ENCODE measurements around the gene PCDH9.

The PCDH9 gene

GRCh38 chr13:67238861-67239260 lies 8.7 kb upstream of the PCDH9 start:
- Histone ChIP-seq H3K9ac (no peak overlapping the region), H3K27ac (no peak overlapping the region), H3K36me3 (no peaks in the 10 kb centered on the region), H4K20me1 (no peaks in the 10 kb centered on the region), H3K4me1 (peaks cover 8% of the 10 kb centered on the region; the same call in 1 of the 2 replicates), H3K4me2 (no peak overlapping the region), H3K4me3 (no peak overlapping the region), H3K9me3 (no peaks in the 10 kb centered on the region), H3K27me3 (no peaks in the 10 kb centered on the region)
- no peak for TF ChIP-seq Cebpa-rat (IDR thresholded peaks at IDR 0.05)

DNA sequence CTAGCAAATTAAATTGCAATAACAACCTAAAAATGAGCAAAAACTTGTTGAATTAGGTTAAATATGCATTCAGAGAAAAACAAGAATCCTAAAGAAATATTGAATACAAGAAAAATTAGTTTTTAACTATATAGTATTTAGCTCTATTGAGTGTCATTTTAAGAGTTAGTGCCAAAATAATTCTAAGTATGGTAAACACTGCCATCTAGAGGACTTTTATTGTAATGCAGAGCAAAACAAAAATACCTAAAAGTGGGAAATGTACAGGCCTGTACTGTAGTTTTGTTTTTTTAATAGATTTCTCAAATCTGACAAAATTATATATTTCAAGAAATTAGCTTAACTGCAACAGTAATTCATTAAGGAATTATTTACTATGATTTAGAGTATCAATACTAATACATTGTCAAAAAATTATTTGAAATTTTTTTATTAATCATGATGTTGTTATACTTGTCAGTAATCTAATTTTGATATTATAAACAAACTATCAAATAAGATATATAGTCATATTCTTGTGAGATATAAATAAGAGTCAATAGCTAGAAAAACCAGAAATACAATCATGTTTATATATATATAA lies 8.2 kb upstream of the PCDH9 start:
- H3K9ac ChIP-seq, result no peak overlapping the region
- no peak overlapping the region for H3K4me3 ChIP-seq
- H4K20me1 ChIP-seq, result no peaks in the 10 kb centered on the region
- no peak overlapping the region for H3K4me2 ChIP-seq
- no peaks in the 10 kb centered on the region for H3K36me3 ChIP-seq
- no peaks in the 10 kb centered on the region for H3K9me3 ChIP-seq
- H3K27ac ChIP-seq, result no peak overlapping the region
- peaks cover 8% of the 10 kb centered on the region; the same call in 1 of the 2 replicates for H3K4me1 ChIP-seq
- H3K27me3 ChIP-seq, result no peaks in the 10 kb centered on the region
- TF ChIP-seq Cebpa-rat (IDR thresholded peaks at IDR 0.05), result no peak

DNA sequence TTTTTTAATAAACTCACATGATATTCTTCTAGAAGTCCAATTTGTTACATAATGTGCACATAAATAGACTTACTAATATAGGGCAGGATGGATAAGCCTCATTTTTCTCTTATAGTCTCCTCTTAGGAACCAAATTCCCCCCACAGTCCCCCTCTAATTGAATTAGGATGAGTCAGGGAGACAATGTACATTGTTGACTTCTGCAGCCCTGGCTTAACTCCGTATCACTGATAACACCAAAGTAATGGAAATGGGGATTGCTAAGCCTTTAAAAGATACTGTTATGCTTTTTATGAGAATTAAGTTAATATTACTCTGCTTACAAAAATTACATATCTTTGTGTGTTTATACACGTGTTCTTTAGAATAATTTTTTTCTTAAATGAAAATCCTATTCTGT lies 5.1 kb upstream of the PCDH9 start:
- Histone ChIP-seq H3K36me3 (no peaks in the 10 kb centered on the region), H3K27me3 (no peaks in the 10 kb centered on the region), H3K9ac (no peak overlapping the region), H3K4me1 (peaks cover 5% of the 10 kb centered on the region; the same call in 1 of the 2 replicates), H4K20me1 (no peaks in the 10 kb centered on the region), H3K4me3 (no peak overlapping the region), H3K4me2 (no peak overlapping the region), H3K9me3 (no peaks in the 10 kb centered on the region), H3K27ac (no peak overlapping the region)
- TF ChIP-seq Cebpa-rat (IDR thresholded peaks at IDR 0.05), result no peak

DNA sequence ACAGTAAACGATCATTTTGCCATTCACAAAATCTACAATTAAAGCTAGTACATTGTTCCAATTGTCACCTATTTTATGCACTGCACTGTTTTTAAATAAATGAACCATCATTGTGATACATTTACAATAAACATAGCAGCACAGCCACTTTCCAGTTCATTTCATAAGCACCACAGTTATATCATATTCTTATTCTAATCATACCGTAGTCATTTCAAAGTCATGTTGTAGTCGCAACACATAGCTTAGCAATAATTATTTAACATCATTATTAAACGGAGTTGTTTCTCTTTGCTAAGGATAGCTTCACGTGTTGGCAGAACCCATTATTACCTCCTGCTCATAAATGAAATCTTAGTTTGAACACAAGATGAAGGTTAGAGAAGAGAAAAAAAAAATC lies 2.2 kb upstream of the PCDH9 start:
- TF ChIP-seq Cebpa-rat (IDR thresholded peaks at IDR 0.05), result no peak
- H3K9me3 ChIP-seq, result no peaks in the 10 kb centered on the region
- H3K4me3 ChIP-seq, result no peak overlapping the region
- H3K4me2 ChIP-seq, result no peak overlapping the region
- peaks cover 22% of the 10 kb centered on the region for H4K20me1 ChIP-seq
- H3K36me3 ChIP-seq, result no peaks in the 10 kb centered on the region
- no peaks in the 10 kb centered on the region for H3K27me3 ChIP-seq
- H3K9ac ChIP-seq, result no peak overlapping the region
- peaks cover 13% of the 10 kb centered on the region for H3K4me1 ChIP-seq
- H3K27ac ChIP-seq, result no peak overlapping the region

DNA sequence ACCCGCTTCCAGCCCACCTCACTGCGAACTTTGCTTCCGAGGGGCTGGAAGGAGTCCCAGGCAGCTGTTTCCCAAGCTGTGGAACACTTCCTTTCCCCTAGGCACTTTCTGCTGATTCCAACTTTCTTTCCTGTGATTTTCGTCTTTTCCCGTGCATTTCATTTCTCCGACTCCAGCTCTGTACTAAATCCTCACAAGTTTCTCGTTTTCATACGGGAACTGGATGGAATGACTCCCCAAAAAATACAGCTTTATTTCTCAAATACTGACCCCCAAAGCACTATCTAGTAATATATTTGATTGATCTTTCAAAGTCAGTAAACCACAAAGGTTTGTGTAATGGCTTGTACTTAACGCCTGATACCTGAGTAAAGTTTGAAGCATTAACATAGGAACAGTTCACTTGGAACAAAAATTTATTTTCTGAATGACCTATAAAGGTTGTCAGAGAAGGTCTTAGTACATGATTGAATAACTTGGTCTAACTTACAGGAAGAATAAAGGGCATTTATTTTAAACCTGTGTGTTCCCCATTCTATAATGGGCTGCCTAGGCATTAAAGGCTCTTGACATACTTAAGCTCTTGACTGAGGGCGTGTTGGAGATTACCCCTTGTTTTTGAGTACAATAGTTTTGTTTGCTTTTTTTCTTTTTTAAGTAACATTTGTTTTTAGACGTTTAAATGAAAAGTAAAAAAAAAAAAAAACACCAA lies 1.3 kb upstream of the PCDH9 start:
- H4K20me1 ChIP-seq, result peaks cover 31% of the 10 kb centered on the region
- H3K4me1 ChIP-seq, result peaks cover 21% of the 10 kb centered on the region
- peak overlapping the region; percentile 83 for H3K27ac ChIP-seq
- no peaks in the 10 kb centered on the region for H3K36me3 ChIP-seq
- H3K9me3 ChIP-seq, result no peaks in the 10 kb centered on the region
- TF ChIP-seq Cebpa-rat (IDR thresholded peaks at IDR 0.05), result no peak
- peak overlapping the region; percentile 84 for H3K9ac ChIP-seq
- peak overlapping the region; percentile 86 for H3K4me2 ChIP-seq
- H3K27me3 ChIP-seq, result no peaks in the 10 kb centered on the region
- H3K4me3 ChIP-seq, result peak overlapping the region; percentile 95

- no peaks in the 10 kb centered on the region for H3K9me3 ChIP-seq
- H3K4me1 ChIP-seq, result peaks cover 29% of the 10 kb centered on the region
- H3K27me3 ChIP-seq, result no peaks in the 10 kb centered on the region
- H3K36me3 ChIP-seq, result peaks cover 5% of the 10 kb centered on the region; the same call in 1 of the 2 replicates
- TF ChIP-seq Cebpa-rat (IDR thresholded peaks at IDR 0.05), result no peak
- peak overlapping the region; percentile 83 for H3K27ac ChIP-seq
- peak overlapping the region; percentile 95 for H3K4me3 ChIP-seq
- H3K4me2 ChIP-seq, result peak overlapping the region; percentile 86
- peak overlapping the region; percentile 84 for H3K9ac ChIP-seq
- peaks cover 39% of the 10 kb centered on the region for H4K20me1 ChIP-seq
Observed at GRCh38 chr13:67230404-67231288, 510 bp upstream of the PCDH9 start.

DNA sequence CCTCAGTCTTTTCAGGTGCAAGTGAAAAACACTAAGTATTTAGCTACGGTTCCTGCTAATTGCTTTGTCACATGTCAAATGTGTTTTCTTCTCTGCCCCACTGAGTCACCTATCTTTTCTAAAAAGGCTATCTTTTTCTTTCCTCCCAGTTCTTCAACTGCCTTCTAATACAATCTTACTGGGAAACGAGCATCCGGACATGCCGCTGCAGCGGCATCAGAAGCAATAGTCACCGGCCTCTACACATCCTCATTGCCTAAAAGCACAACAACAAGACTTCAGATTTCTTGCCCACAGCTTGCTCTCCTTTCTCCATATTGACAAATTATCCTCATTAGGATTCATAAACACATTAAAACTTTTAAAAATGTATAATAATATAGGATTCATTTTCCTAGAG lies 1.2 kb downstream of the PCDH9 start:
- Histone ChIP-seq H3K4me3 (peak overlapping the region; percentile 95), H3K4me2 (peak overlapping the region; percentile 85), H3K9ac (peak overlapping the region; percentile 79)

GRCh38 chr13:67228031-67228430 lies 2.1 kb downstream of the PCDH9 start:
- Histone ChIP-seq H3K4me2 (peak overlapping the region; percentile 85), H3K36me3 (peaks cover 5% of the 10 kb centered on the region; the same call in 1 of the 2 replicates), H3K4me1 (peaks cover 41% of the 10 kb centered on the region), H3K27ac (no peak overlapping the region), H3K4me3 (peak overlapping the region; percentile 95), H3K27me3 (no peaks in the 10 kb centered on the region), H4K20me1 (peaks cover 39% of the 10 kb centered on the region), H3K9ac (peak overlapping the region; percentile 79), H3K9me3 (no peaks in the 10 kb centered on the region)
- no peak for TF ChIP-seq Cebpa-rat (IDR thresholded peaks at IDR 0.05)

More for the DNA sequence above, 1.2 kb downstream of the PCDH9 start:
- Histone ChIP-seq H3K27ac (no peak overlapping the region), H3K9me3 (no peaks in the 10 kb centered on the region), H3K36me3 (peaks cover 5% of the 10 kb centered on the region; the same call in 1 of the 2 replicates), H3K4me1 (peaks cover 38% of the 10 kb centered on the region), H3K27me3 (no peaks in the 10 kb centered on the region), H4K20me1 (peaks cover 39% of the 10 kb centered on the region)
- TF ChIP-seq Cebpa-rat (IDR thresholded peaks at IDR 0.05), result no peak

GRCh38 chr13:67227131-67227983 lies 2.8 kb downstream of the PCDH9 start:
- Histone ChIP-seq H3K9ac (peak overlapping the region; percentile 79), H3K4me1 (peaks cover 46% of the 10 kb centered on the region), H3K9me3 (no peaks in the 10 kb centered on the region), H3K27me3 (no peaks in the 10 kb centered on the region), H3K4me2 (peak overlapping the region; percentile 85), H3K4me3 (peak overlapping the region; percentile 95), H4K20me1 (peaks cover 39% of the 10 kb centered on the region), H3K36me3 (peaks cover 5% of the 10 kb centered on the region; the same call in 1 of the 2 replicates), H3K27ac (no peak overlapping the region)
- no peak for TF ChIP-seq Cebpa-rat (IDR thresholded peaks at IDR 0.05)

All from BLaER1 (cell line).